NCI-H128 (cell line): ENCODE measurements around the gene SPDEF.

Experiments
- DNase-seq: peaks from one replicate; lab custom pipeline; 2025; ENCODE audit not compliant: unreplicated experiment; lab: John Stamatoyannopoulos, UW

The SPDEF gene

DNA sequence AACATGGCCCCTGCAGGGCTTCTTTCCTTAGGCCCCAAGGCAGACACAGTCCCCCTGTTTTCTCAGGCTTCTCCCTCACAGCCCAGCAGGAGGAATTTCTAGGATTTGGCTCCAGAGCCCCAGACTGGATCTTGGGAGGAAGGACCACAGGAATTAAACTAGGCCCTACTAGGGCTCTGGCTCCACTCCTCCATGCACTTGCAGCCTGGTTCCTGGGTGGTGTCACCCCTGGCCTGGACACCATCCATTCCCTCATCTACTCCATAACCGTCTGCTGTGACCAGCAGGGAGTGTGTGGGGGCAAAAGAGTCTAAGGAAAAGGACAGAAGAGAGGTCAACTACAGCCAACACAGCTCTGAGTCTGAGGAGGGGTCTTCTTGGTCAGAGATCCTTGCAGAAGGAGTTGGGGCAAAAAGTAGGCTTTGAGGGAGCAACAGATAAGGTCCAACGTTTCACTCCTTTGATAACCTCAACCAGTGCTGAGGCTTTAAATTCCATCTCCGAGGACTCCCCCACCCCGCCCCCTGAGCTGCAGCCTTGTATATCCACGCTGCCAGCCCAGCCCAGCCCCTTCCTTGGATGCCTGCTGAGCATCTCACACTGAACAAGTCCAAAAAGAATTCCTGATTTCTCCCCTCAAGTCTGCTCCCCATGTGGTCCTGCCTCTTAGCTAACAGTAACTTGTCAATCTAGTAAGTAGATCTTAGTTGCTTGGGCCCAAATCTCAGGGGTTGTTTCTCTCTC lies 27.9 kb upstream of the SPDEF start:
- no peak for DNase-seq

DNA sequence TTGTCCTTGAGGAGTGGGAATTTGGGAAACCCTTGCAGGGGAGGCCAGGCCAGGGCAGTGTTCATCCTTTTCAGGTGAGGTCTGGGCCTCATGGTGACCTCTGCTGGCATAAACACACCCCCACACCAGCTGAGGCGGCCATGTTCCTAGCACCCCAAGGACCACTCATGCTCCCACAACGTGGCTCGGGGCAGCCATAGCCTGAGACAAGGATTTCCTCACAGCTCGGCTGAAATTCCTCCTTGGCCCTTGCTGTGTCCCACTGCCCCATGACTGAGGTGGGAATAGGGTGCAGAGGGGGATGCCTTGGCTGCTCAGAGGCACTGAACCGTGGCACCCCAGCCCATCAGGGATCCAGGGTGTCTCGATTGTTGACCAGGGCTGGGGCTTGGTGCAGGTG lies 27.3 kb upstream of the SPDEF start:
- DNase-seq: no peak

DNA sequence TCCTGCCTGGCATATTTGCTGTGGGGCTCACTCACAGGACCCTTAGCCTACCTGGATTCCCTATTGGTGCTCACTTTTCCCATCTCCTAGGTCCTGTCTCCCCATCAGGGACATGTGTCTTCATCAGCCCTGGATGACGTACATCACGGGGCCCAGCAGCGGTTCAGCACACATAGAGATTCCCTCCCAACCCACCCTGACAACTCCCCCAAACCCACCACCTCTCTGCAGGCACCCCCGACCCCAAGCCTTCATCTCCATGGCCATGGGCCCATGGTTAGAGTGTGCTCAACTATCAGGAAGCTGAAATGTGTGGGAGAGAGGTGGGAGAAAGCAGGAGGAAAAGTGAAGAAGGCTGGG lies 25.4 kb upstream of the SPDEF start:
- DNase-seq: no peak

DNA sequence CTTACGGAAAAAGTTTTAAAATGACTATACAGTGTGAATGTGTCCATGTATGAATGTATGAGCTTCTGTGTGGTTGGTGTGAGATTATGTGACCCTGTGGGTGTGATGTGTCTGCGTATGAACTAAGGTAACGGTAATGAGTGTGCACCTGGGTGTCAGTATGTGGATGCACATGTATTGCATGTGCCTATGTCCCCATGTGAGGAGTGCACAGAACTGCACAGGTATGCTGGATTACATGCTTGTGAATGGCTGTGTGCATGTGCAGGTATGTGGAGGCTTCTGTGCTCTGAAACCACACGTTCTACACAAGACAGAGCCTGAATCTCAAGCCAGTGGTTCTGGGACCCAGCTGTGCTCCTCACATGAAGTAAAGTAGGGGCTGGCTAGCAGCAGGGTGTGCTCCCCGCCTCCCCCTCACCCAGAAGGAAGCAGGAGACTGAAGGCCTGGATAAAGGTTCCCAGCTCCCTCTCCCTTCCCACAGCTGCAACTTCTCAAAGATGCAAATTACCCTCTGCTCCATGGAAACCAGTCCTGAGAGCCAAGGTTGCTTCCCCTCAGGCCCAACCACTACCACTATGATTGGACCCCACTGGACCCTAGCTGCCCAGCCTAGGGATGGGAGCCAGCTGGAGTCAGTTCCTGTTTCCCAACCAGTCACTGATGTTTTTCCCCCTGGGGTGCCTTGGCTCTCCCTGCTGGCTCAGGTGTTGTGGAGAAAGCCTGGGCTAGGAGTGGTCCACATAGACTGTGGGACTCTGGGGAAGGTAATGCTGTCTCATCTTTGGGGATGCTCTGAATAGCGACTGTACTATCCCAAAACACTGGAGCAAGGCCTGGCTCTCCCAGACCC lies 24.8 kb upstream of the SPDEF start:
- DNase-seq: no peak

DNA sequence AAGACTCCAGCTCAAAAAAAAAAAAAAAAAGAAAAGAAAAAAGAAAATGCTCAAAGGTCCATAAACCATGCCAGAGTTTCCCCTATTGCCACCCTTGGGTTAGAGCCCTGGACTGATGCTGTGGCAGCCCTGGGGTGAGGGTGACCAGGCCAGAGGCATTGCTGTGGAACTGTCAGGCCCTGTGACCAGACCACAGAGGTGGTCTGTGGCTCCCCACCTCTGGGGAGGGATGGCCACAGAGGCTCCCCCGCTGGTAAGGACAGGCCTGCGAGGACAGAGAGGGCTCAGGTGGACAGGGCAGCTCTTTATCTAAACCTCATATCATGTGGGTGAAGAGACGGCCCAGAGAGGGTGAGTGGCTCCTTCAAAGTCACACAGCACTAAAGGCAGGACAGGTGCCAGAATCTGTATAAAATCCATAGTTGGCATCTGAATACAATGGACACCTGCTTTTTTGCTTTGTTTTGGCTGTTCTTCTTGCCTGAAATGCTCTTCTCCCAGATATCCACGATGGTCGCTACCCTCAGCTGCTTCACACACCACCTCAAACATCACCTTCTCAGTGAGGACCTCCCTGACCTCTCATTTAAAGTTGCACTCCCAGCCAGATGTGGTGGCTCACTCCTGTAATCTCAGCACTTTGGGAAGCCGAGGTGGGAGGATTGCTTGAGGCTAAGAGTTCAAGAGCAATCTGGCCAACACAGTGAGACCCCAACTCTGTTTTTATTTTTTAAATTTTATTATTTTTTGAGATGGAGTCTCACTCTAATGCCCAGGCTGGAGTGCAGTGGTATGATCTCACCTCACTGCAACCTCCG lies 22.5 kb upstream of the SPDEF start:
- DNase-seq: no peak

DNA sequence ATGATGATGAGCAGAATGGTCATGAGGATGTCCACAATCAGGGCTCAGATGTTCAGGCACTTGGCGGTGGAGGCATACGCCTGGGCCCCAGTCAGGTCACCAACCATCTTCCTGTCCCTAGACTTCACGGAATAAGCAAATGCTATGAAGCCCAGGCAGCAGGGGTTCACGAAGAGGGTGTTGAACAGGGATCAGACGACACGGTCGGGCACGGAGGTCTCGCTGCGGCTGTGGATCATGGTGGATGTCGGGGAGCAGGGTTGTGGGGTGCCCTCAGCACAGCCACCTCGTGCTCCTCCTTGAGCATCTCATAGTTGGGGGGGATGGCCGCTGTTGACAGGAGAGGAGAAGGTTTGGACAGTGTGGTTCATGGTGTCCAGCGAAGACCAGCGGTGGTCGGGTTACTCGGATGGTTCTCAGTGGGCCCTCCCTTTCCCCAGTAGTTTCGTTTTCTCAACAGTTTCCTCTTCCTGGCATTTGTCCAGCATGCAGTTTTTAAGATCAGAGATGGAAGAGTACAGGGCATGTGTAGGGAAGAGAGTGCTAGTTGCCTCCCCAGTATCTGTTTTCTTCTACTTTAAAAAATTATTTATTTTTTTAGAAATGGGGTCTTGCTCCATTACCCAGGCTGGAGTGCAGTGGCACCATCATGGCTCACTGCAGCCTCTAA lies 20.3 kb upstream of the SPDEF start:
- no peak for DNase-seq

- no peak for DNase-seq
These were observed 19.2 kb upstream of the SPDEF start for GRCh38 chr6:34575326-34575725.

GRCh38 chr6:34574647-34575293 lies 18.6 kb upstream of the SPDEF start:
- DNase-seq: no peak

DNA sequence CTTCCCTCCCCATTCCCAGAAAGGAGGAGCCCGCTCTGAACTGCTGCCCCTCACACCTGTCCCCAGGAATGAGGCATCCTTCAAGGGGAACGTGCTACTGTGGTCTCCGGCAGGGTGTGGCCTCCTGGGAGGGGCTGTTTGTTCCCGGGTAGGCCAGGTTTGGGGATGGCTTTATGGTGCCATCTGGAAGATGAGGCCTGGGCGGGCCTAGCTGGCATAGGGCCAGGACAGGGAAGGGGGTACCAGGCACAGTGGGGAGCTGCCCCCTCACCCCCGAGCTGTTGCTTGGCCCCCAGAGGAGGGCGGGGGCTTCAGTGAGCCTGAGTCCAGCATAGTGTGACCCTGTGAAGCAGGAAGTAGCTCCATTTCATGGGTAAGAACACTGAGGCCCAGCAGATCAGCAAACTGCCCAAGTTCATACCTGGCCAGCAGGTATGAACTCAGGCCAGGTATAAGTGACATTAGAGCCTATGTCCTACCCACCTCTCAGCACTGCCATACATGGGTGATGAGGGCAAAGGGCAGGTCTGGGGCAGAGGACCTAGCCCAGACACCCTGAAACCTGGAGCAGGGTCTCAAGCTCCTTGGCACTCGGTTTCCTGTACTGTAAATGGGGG lies 17.5 kb upstream of the SPDEF start:
- no peak for DNase-seq

- DNase-seq: no peak
These were observed 16.5 kb upstream of the SPDEF start for GRCh38 chr6:34572585-34572984.

GRCh38 chr6:34572021-34572420 lies 15.9 kb upstream of the SPDEF start:
- no peak for DNase-seq

GRCh38 chr6:34571388-34571787 lies 15.3 kb upstream of the SPDEF start:
- DNase-seq: no peak

GRCh38 chr6:34570066-34570833 lies 14.1 kb upstream of the SPDEF start:
- DNase-seq: no peak

DNA sequence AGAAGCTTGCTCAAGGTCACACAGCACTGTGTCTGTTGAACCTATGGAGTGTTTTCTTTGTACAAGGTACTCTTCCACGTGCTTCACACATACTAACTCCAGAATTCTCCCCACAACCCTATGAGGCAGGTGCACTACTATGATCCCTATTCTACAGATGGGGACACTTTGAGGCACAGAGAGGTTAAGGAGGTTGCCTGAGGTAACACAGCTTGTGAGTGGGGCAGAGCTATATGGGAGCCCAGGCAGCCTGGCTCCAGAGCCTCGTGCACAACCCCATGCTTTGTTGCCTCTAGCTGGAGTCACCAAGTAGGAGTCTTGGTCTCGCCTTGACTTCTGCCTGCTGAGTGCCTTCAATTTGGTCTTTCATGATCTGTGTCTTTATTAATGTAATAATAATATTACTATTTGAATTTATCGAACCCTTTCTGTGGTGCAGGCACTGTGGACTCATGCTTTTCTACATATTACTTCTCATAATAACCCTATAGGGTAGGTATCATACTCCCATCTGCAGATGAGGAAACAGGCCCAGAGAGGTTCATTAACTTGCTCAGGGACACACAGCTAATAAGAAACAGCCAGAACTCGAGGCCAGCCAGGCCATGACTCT lies 13.3 kb upstream of the SPDEF start:
- no peak for DNase-seq

DNA sequence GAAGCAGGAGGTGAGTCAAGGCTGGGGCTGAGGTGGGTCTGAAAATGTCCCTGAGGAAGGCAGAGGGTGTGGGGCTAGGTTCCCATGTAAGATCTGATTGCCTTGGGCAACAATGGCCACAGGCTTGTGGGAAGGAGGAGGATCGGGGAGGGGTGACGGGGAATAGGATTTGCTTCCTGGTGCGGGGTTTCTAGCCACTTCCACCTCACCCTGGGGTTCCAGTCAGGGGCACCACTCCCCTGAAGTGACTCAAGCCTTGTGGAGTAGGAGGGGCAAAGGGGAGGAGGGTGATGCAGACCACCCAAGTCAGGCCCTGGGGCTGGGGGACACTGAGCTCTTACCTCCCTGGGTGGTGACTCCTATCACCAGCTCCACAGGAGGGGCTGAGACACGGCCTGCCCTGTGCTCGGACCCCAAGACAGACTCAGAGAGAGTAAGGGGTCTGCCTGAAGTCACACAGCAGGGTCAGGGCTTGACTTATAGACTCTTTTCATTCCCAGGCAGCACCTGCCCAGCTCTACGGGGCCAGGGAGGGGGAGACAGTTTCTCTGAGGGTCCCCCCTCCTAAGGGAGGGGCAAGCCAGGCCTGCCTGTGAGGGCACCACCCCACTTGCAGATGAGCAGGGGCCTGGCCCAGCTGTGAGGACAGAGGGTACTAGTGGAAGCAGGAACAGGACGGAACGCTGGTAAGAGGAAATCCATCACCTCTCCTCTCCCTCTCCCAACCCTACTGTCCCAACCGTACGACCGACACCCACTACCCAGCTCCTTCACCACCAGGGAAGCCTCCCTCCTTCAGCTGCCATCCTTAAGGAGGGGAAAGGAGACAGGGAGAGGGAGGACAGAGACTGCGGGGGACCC lies 12.4 kb upstream of the SPDEF start:
- no peak for DNase-seq

- DNase-seq: no peak
These were observed 10.9 kb upstream of the SPDEF start for GRCh38 chr6:34566830-34567546.

DNA sequence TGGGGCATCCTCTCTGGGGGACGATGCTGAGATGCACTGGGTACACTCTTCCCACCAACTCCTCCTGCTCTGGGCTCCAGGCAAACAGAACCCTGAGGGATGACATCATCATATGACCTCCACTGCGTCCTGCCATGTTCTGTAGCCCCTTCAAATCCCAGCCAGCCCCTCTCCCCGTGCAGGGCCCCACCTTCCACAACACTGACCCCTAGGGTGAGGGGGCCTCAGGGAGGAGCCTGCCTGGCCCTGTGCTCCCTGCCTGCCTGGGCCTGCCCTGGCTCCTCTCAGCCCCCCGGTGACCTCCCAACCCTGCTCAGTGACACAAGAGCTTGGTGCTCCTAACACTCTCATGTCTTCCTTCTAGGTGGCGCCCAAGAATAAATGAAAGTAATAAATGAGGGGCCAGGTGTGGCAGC lies 9.6 kb upstream of the SPDEF start:
- DNase-seq: no peak
